GM12874 (cell line): Measurements from ENCODE around the gene AGPAT1.

ENCODE experiments used
- TF ChIP-seq, protein P1 (sequence below): IDR thresholded peaks from 2 replicates; pipeline ENCODE4 v1.5.1; 2011; ENCODE audit warnings: low read depth, mild to moderate bottlenecking, control low read depth, low read length, moderate library complexity; ENCODE audit not compliant: insufficient read depth

AGPAT1 gene, protein sequence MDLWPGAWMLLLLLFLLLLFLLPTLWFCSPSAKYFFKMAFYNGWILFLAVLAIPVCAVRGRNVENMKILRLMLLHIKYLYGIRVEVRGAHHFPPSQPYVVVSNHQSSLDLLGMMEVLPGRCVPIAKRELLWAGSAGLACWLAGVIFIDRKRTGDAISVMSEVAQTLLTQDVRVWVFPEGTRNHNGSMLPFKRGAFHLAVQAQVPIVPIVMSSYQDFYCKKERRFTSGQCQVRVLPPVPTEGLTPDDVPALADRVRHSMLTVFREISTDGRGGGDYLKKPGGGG

DNA sequence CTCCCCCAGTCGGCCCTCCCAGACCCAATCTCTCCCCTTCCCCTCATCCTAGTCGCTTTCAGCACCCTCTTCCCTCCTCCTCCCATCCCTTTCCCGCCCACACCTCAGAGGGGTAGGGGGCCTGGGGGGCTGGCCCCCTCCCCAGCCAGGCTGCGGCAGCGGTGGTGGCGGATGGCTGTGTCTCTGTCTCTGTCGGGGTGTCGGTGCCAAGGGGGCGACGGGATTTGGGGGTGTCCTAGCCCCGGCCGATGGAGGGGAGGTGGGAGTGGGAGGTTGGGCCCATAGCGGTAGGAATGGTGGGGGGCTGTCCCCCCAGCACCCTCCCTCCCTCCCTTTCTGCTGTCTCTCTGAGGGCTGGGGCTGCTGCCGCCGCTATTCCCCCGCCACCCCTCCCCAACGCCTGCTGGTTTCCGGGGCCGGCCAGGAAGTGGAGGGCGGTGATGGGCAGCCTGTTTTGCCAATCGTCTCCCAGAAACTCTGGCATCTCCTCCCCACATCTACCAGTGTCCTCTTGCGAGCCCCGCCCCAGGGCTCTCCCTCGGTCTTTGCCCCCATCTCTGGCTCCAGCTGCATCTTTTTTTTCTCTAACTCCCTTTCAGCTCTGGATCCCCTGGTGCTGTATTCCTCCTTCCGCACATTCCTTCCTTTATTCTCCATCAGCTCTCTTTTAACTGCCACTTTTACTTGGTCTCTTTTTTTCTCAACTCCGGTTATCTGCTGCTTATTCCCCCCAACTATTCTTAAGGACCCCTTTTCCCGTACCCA is at the start of gene AGPAT1:
TSS of gene AGPAT1 (minus strand) at position 374 of the 765 bp plus-strand sequence. CDS start 4,588 bp downstream, outside the sequence.
- TF ChIP-seq, protein P1, sequence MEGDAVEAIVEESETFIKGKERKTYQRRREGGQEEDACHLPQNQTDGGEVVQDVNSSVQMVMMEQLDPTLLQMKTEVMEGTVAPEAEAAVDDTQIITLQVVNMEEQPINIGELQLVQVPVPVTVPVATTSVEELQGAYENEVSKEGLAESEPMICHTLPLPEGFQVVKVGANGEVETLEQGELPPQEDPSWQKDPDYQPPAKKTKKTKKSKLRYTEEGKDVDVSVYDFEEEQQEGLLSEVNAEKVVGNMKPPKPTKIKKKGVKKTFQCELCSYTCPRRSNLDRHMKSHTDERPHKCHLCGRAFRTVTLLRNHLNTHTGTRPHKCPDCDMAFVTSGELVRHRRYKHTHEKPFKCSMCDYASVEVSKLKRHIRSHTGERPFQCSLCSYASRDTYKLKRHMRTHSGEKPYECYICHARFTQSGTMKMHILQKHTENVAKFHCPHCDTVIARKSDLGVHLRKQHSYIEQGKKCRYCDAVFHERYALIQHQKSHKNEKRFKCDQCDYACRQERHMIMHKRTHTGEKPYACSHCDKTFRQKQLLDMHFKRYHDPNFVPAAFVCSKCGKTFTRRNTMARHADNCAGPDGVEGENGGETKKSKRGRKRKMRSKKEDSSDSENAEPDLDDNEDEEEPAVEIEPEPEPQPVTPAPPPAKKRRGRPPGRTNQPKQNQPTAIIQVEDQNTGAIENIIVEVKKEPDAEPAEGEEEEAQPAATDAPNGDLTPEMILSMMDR = no peak

DNA sequence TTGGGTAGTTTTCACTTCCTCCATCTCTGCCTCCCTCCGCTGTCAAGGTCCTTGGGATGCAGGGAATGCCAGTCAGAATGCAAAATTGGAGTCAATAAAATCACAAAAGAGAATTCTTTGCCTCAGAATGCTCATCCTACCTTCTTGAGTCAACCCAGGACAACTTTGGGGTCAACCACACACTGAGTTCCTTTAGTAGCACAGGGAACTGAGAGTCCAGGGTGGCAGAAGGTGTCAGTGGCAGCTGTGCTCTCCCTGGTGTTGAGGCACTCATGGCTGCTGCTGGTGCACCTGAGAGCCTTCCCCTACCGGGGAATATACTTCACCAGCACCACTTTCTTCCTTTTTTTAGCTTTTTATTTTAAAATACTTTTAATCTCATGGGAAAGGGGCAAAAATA is 48.8 kb upstream of the AGPAT1 start:
- TF ChIP-seq, protein P1 = no peak

DNA sequence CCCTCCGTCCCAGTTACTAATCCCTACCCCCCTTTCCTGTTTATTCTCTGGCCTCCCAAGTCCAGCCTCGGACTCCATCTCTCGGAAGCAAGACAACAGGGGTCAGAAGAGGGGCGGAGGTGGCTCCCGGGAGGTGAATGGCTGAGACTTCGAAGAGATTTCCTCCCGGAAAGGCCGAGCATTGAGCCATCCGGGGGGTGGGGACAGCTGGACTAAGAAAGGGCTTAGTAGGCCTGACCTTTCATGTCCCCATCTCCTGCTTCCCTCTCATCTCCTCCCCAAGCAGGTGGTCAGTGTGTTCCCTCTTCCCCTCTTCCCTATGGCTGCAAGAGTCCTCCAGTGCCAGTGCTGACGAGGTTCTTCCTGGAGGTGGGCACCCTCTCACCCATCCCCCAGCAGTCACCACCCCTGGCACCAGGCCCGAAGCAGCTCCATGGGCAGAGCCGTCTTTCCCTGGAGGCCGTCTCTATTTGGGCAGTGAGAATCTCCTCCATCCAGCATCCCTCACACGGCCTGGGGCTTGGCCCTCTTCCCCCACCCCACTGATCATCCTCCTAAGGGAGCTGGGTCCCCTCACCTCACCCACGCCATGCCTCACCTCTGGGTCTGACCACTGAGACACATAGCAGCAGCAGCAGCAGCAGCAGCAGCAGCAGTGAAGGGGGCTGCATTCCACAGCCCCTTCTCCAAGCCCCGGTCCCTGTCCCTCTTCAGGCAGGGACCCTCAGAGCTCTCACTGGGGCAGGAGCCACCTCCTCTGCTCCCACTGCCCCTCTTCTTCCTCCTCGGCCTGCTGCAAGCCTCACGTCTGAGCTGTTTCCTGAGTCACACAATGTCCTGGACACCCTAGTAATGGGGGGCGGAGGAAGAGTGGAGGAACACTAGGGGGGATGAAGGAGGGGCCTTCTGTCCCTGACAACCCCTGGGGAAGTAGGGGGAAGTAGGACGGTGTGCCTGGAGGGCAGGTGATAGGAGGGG is 47.7 kb upstream of the AGPAT1 start, which contains the start of gene NOTCH4:
TSS of gene NOTCH4 (minus strand) at position 810 of the 978 bp plus-strand sequence. CDS start at position 671, 139 bp downstream.
- TF ChIP-seq, protein P1 = no peak

DNA sequence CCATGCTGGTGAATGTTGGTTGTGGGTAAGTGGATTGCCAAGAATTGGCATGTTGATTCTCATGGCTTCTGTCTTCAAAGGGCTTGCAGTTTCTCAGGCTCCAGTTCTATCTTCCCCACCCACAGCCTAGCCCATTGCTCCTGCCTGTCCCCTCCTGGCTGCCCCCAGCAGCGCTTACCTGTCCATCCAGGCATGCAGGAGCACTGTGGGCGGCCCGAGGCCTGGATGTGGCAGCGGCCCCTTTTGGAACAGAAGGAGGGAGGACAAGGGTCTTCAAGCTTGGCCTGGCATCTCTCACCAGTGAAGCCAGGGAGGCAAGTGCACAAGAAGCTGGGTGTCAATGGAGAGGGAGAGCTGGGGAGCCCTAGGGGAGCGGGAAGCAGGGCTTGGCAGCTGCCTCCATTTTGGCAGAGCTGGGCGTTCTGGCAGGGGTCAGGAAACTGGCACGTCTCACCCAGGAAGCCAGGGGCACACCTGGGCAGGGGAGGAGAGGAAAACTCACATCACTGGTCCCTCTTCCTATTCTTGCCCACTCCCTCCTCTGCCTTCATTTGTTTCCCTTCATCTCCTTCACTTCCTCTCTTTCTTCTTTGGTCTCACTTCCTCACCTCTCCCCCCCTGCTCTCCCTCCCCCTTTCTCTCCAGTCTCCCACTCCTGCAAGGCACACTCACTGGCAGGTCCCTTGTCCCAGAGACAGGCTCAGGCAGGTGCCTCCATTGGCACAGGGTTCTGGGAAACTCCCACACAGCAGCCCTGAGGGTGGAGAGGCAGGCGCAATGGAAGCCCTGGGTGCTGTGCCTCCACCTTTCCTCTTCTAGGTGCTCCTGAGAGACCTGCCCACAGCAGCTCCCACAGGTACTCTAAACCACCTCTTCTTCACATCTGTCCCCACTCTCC is 46.7 kb upstream of the AGPAT1 start:
- TF ChIP-seq, protein P1 = no peak

DNA sequence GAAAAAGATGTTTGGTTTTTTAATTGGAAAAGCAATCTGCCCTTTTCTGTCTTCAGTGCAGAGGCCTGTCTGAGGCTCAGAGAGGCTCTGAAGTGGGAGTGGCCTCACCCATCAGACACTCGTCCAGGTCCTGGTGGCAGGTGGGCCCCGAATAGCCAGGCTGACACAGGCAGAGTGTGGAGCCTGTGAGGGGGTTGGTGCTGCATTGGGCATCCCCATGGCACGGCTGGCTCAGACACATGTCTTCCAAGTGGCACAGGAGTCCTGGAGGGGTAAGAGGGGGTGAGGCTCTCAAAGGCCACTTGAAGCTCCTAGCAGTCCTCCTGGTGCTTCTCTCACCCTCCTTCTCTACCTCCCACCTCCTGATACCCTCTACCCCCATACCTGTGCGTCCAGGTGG is 44.1 kb upstream of the AGPAT1 start:
- TF ChIP-seq, protein P1 = no peak

DNA sequence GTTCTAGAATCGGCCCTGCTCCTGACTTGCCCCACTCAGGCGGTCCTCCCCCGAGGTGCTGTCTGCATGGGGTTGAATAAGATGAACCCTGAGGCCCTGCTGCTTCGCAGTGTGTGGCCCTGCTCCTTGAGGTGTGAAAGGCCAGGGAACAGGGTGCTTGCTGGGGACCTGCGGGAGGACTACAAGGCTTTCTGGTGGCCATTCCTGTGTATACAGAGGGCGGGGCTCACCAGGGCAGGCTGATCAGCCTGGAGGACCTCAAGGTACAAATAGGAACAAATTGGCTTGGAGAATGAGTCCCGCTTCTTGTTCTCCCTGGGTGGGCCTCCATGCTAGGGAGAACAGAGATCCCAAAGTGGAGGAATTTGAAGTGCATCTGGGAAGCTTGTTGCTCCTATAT is 42.3 kb upstream of the AGPAT1 start:
- TF ChIP-seq, protein P1 = no peak
